ENCODE results near the gene IFNGR1.
A peak's percentile ranks its signal among the peaks of the same experiment; 100 is the strongest.

Gene IFNGR1

DNA sequence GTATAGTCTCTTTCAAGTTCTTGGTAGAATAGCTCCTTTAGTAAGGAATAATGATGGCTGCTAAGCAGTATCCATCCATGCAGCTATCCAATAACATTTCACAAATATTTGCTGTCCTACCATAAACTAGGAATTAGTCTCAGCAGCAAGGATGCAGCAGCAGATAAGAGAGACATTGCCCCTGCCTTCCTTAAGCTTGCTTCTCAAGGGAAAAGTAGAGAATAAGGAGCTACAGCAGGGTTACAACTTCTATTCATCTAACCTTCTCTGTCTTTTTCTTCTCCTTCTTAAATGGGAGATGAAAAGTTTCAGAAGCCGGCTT is 48.2 kb downstream of the IFNGR1 start:
- no peak overlapping the region for H2AFZ ChIP-seq (ENCODE audit: low read depth)
- H3K36me3 ChIP-seq (ENCODE audit: insufficient read depth) = no peaks in the 10 kb centered on the region
- peaks cover 15% of the 10 kb centered on the region for H3K4me1 ChIP-seq (ENCODE audit: low read depth, poor library complexity, severe bottlenecking)
- no peak overlapping the region for H3K4me2 ChIP-seq
- no peak for TF ChIP-seq CTCF (conservative IDR thresholded peaks at IDR 0.05; ENCODE audit: low read depth, low read length)
- H3K4me3 ChIP-seq (IDR thresholded peaks at IDR 0.05; ENCODE audit: insufficient read depth, low read depth, low read length) = no peak overlapping the region
- H4K20me1 ChIP-seq (ENCODE audit: insufficient read depth) = no peaks in the 10 kb centered on the region
- no peak overlapping the region for H3K9ac ChIP-seq
- H3K79me2 ChIP-seq (ENCODE audit: insufficient read depth, low read depth) = no peaks in the 10 kb centered on the region
- no peak overlapping the region for H3K27ac ChIP-seq
- no peaks in the 10 kb centered on the region for H3K27me3 ChIP-seq (ENCODE audit: insufficient read depth, low read depth)

GRCh38 chr6:137170266-137171052 is 48.7 kb downstream of the IFNGR1 start:
- Histone ChIP-seq H3K4me3 (IDR thresholded peaks at IDR 0.05; ENCODE audit: insufficient read depth, low read depth, low read length) (no peak overlapping the region), H3K4me2 (no peak overlapping the region), H3K36me3 (ENCODE audit: insufficient read depth) (no peaks in the 10 kb centered on the region), H3K27ac (no peak overlapping the region), H4K20me1 (ENCODE audit: insufficient read depth) (no peaks in the 10 kb centered on the region), H3K9ac (no peak overlapping the region), H3K4me1 (ENCODE audit: low read depth, poor library complexity, severe bottlenecking) (peaks cover 21% of the 10 kb centered on the region), H3K27me3 (ENCODE audit: insufficient read depth, low read depth) (no peaks in the 10 kb centered on the region), H3K79me2 (ENCODE audit: insufficient read depth, low read depth) (no peaks in the 10 kb centered on the region), H2AFZ (ENCODE audit: low read depth) (no peak overlapping the region)
- TF ChIP-seq CTCF (conservative IDR thresholded peaks at IDR 0.05; ENCODE audit: low read depth, low read length) = no peak

DNA sequence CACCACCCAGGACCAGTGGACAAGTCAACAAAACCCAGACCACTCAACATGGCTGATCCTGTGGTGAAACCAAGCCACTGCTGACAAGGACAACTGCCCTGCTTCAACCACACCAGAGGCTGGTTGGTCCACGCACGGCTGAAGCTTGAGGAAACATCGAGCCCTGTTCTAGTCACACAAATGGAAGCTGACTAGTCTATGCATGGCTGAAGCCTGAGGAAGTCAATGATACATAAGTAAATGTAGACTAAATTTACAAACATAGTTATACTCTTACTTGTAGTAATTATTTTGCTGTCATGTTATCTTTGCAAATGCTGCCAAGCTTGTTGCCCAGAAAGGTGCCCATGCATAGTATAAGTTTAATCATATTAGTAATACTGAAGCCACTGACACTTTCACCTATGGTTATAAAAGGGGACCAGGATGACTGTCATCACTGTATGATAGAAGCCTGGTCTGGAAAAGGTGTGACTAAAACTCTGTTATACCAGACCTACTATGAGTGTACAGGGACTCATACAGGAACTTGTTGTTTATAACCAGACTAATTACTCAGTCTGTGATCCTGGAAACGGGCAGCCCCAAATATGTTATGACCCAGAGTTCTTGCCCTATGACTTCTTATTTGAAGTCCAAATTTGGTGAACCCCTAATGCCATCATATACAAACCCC is 51.3 kb downstream of the IFNGR1 start:
- no peak for TF ChIP-seq CTCF (conservative IDR thresholded peaks at IDR 0.05; ENCODE audit: low read depth, low read length)
- Histone ChIP-seq H2AFZ (ENCODE audit: low read depth) (no peak overlapping the region), H3K36me3 (ENCODE audit: insufficient read depth) (no peaks in the 10 kb centered on the region), H3K9ac (no peak overlapping the region), H3K27me3 (ENCODE audit: insufficient read depth, low read depth) (no peaks in the 10 kb centered on the region), H4K20me1 (ENCODE audit: insufficient read depth) (0 out of 2 replicates have a peak, but pooled peaks cover 3% of the 10 kb centered on the region), H3K4me2 (no peak overlapping the region), H3K79me2 (ENCODE audit: insufficient read depth, low read depth) (no peaks in the 10 kb centered on the region), H3K4me3 (IDR thresholded peaks at IDR 0.05; ENCODE audit: insufficient read depth, low read depth, low read length) (no peak overlapping the region), H3K27ac (no peak overlapping the region), H3K4me1 (ENCODE audit: low read depth, poor library complexity, severe bottlenecking) (peaks cover 40% of the 10 kb centered on the region)

GRCh38 chr6:137166247-137167098 is 52.7 kb downstream of the IFNGR1 start:
- H3K36me3 ChIP-seq (ENCODE audit: insufficient read depth) = no peaks in the 10 kb centered on the region
- peak overlapping the region; percentile 84 for H3K4me2 ChIP-seq
- H3K4me1 ChIP-seq (ENCODE audit: low read depth, poor library complexity, severe bottlenecking) = peaks cover 40% of the 10 kb centered on the region
- peak overlapping the region; percentile 24; the same call in 1 of the 2 replicates for H2AFZ ChIP-seq (ENCODE audit: low read depth)
- no peak overlapping the region for H3K4me3 ChIP-seq (IDR thresholded peaks at IDR 0.05; ENCODE audit: insufficient read depth, low read depth, low read length)
- H3K27me3 ChIP-seq (ENCODE audit: insufficient read depth, low read depth) = no peaks in the 10 kb centered on the region
- 0 out of 2 replicates have a peak, but pooled peaks cover 3% of the 10 kb centered on the region for H4K20me1 ChIP-seq (ENCODE audit: insufficient read depth)
- H3K9ac ChIP-seq = no peak overlapping the region
- no peaks in the 10 kb centered on the region for H3K79me2 ChIP-seq (ENCODE audit: insufficient read depth, low read depth)
- peak; percentile 48; the same call in 1 of the 2 replicates for TF ChIP-seq CTCF (conservative IDR thresholded peaks at IDR 0.05; ENCODE audit: low read depth, low read length)
- peak overlapping the region; percentile 53 for H3K27ac ChIP-seq

Measured in KMS-11 (cell line).